Measurements from ENCODE around the gene RTN4RL2. TPM values are rescaled to one million over a fixed set of nuclear protein-coding genes. Genes with fewer than 3 reads are reported as not detected.

RTN4RL2 gene
- polyA plus RNA-seq, 1 donor from 2014 or later: 0.66 TPM

DNA sequence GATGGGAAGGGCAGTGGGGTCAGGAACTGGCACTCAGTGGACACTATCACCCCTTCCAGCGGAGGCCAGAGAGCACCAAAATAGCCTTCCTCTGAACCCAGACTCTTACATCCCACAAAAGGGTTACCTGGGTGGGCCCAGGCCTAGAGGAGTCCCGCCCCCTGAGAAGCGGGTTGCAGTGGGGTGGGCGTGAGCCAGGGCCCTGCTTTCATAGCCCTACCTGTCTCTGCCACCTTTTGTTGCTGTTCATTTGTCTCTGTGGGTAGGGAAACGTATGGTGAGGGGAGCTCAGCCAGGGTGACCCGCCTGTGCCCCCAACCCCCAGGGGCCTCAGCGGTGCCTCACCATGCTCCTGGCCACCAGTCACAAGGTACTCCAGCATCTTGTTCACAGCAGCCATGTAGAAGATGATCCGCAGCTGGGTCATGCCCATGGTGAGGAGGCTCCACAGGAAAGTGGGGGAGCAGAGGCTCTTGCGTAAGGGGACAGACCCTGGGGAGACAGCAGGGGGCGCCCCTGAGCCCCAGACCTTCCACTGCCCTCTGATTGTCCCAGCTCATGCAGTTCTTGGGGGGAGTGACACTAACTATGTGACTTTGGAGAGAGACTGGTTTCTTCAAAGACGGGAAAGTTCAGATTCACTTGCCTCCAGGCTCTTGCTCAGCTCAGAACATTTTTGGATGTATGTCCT is 31.2 kb downstream of the RTN4RL2 start:
- H3K27ac ChIP-seq (ENCODE audit: low read length): no peak overlapping the region
- no peaks in the 10 kb centered on the region for H4K20me1 ChIP-seq (ENCODE audit: insufficient read depth)

DNA sequence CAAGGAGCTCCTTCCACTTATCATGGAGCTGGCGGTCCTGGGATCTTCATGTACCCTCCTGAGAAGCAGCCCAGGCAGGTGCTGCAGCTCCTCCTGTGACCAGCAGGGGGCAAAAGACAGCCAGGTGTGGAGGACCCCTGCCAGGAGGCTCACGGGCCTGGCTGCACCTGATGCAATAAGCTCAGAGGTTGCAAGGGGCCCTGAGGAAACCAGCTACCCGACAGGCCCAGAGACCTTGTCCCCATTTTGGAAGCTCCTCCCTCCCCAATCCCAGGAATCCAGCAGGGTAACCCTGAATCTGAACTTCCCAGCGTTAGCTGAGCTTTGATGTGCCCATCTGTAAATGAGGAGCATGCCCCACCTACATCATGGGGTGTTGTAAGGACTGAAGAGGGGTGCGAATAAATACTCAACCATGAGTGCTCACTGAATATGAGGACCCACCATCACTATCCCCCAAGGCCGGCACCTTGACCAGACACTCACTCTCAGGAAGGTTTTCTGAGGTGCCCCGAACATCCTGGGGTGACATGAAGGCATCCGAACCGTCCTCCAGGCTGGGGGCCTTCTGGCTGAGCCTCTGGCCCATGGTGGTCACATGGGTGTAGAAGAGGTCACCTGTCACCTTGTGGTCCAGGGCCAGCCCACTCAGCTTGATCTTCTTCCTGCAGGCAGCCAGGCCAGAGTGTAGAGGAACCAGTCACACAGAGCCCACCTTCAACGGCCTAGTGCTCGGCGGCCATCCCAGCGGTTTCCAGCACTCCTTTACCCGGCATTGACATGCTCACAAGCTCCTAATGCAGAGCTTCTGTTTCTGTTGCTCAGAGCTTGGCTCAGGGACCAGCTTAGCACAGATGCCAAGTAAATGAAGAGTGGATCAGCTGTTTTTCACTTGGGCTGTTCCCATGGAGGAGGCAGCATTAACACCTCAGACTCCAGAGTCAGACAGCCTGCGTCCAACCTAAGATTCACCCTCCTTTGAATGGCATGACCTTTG is 33.5 kb downstream of the RTN4RL2 start:
- Histone ChIP-seq H3K36me3 (ENCODE audit: insufficient read depth, low read length) (no peaks in the 10 kb centered on the region), H4K20me1 (ENCODE audit: insufficient read depth) (no peaks in the 10 kb centered on the region), H3K27ac (ENCODE audit: low read length) (no peak overlapping the region), H3K4me3 (ENCODE audit: low read length) (no peak overlapping the region), H2AFZ (ENCODE audit: low read depth, low read length) (no peak overlapping the region), H3K9me3 (ENCODE audit: low read length) (no peaks in the 10 kb centered on the region), H3K27me3 (ENCODE audit: insufficient read depth, low read depth, low read length) (no peaks in the 10 kb centered on the region), H3K9ac (ENCODE audit: low read length) (no peak overlapping the region), H3K4me2 (ENCODE audit: low read length) (no peak overlapping the region), H3K9me2 (ENCODE audit: insufficient read depth, low read length) (no peaks in the 10 kb centered on the region), H3F3A (ENCODE audit: insufficient read depth, low read length, poor library complexity, severe bottlenecking) (no peaks in the 10 kb centered on the region), H3K79me2 (replicated peaks; ENCODE audit: insufficient read depth, low read length) (no peaks in the 10 kb centered on the region)
- TF ChIP-seq MXI1 (conservative IDR thresholded peaks at IDR 0.05; ENCODE audit: poor library complexity, severe bottlenecking): no peak
- TF ChIP-seq, protein P1, sequence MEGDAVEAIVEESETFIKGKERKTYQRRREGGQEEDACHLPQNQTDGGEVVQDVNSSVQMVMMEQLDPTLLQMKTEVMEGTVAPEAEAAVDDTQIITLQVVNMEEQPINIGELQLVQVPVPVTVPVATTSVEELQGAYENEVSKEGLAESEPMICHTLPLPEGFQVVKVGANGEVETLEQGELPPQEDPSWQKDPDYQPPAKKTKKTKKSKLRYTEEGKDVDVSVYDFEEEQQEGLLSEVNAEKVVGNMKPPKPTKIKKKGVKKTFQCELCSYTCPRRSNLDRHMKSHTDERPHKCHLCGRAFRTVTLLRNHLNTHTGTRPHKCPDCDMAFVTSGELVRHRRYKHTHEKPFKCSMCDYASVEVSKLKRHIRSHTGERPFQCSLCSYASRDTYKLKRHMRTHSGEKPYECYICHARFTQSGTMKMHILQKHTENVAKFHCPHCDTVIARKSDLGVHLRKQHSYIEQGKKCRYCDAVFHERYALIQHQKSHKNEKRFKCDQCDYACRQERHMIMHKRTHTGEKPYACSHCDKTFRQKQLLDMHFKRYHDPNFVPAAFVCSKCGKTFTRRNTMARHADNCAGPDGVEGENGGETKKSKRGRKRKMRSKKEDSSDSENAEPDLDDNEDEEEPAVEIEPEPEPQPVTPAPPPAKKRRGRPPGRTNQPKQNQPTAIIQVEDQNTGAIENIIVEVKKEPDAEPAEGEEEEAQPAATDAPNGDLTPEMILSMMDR (IDR thresholded peaks at IDR 0.05; ENCODE audit: poor library complexity, severe bottlenecking): peak; percentile 50
- no peak for TF ChIP-seq SMC3 (conservative IDR thresholded peaks at IDR 0.05; ENCODE audit: poor library complexity)
- TF ChIP-seq, protein P2, sequence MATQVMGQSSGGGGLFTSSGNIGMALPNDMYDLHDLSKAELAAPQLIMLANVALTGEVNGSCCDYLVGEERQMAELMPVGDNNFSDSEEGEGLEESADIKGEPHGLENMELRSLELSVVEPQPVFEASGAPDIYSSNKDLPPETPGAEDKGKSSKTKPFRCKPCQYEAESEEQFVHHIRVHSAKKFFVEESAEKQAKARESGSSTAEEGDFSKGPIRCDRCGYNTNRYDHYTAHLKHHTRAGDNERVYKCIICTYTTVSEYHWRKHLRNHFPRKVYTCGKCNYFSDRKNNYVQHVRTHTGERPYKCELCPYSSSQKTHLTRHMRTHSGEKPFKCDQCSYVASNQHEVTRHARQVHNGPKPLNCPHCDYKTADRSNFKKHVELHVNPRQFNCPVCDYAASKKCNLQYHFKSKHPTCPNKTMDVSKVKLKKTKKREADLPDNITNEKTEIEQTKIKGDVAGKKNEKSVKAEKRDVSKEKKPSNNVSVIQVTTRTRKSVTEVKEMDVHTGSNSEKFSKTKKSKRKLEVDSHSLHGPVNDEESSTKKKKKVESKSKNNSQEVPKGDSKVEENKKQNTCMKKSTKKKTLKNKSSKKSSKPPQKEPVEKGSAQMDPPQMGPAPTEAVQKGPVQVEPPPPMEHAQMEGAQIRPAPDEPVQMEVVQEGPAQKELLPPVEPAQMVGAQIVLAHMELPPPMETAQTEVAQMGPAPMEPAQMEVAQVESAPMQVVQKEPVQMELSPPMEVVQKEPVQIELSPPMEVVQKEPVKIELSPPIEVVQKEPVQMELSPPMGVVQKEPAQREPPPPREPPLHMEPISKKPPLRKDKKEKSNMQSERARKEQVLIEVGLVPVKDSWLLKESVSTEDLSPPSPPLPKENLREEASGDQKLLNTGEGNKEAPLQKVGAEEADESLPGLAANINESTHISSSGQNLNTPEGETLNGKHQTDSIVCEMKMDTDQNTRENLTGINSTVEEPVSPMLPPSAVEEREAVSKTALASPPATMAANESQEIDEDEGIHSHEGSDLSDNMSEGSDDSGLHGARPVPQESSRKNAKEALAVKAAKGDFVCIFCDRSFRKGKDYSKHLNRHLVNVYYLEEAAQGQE (IDR thresholded peaks at IDR 0.05; ENCODE audit: borderline replicate concordance): no peak
- no peak for TF ChIP-seq EP300 (conservative IDR thresholded peaks at IDR 0.05; ENCODE audit: poor library complexity, severe bottlenecking)
- no peak for TF ChIP-seq RAD21 (conservative IDR thresholded peaks at IDR 0.05)
- no peak for TF ChIP-seq POLR2AphosphoS5 (IDR thresholded peaks at IDR 0.05)

More for the DNA sequence above, 31.2 kb downstream of the RTN4RL2 start:
- no peak for TF ChIP-seq POLR2AphosphoS5 (IDR thresholded peaks at IDR 0.05)
- TF ChIP-seq RAD21 (conservative IDR thresholded peaks at IDR 0.05): no peak
- TF ChIP-seq, protein P1 (IDR thresholded peaks at IDR 0.05; ENCODE audit: poor library complexity, severe bottlenecking): no peak
- no peak for TF ChIP-seq MXI1 (conservative IDR thresholded peaks at IDR 0.05; ENCODE audit: poor library complexity, severe bottlenecking)
- no peak for TF ChIP-seq EP300 (conservative IDR thresholded peaks at IDR 0.05; ENCODE audit: poor library complexity, severe bottlenecking)
- TF ChIP-seq EZH2 (IDR thresholded peaks at IDR 0.05; ENCODE audit: borderline replicate concordance, insufficient read depth, low read length, poor library complexity, severe bottlenecking): no peak
- no peak for TF ChIP-seq TAF1 (IDR thresholded peaks at IDR 0.05; ENCODE audit: low read depth)
- TF ChIP-seq, protein P2 (IDR thresholded peaks at IDR 0.05; ENCODE audit: borderline replicate concordance): no peak
- no peak for TF ChIP-seq SMC3 (conservative IDR thresholded peaks at IDR 0.05; ENCODE audit: poor library complexity)
- Histone ChIP-seq H2AFZ (ENCODE audit: low read depth, low read length) (no peak overlapping the region), H3K9me3 (ENCODE audit: low read length) (no peaks in the 10 kb centered on the region), H3K4me2 (ENCODE audit: low read length) (no peak overlapping the region), H3K9me2 (ENCODE audit: insufficient read depth, low read length) (no peaks in the 10 kb centered on the region), H3K36me3 (ENCODE audit: insufficient read depth, low read length) (no peaks in the 10 kb centered on the region), H3F3A (ENCODE audit: insufficient read depth, low read length, poor library complexity, severe bottlenecking) (no peaks in the 10 kb centered on the region), H3K79me2 (replicated peaks; ENCODE audit: insufficient read depth, low read length) (no peaks in the 10 kb centered on the region), H3K9ac (ENCODE audit: low read length) (no peak overlapping the region), H3K4me3 (ENCODE audit: low read length) (no peak overlapping the region), H3K27me3 (ENCODE audit: insufficient read depth, low read depth, low read length) (no peaks in the 10 kb centered on the region)
